ENCODE measurements around the gene ABCD1. TPM values are rescaled to one million over a fixed set of nuclear protein-coding genes. Genes with fewer than 3 reads are reported as not detected.

Gene ABCD1
- total and polyA plus RNA-seq, 9 of the 15 experiments (the other 6 are each of a cell fraction or from before 2014, with no cell fraction given), result 0.07 to 6.9 (median 2.2) TPM

GRCh38 chrX:153723351-153724251 lies 1.1 kb upstream of the ABCD1 start (continued):
- TF ChIP-seq RBFOX2 (IDR thresholded peaks at IDR 0.05; ENCODE audit: low read depth, low read length) (peak; percentile 78), E2F6 (IDR thresholded peaks at IDR 0.05; ENCODE audit: borderline replicate concordance in 1 of 2, extremely low read depth in 1 of 2, insufficient read depth in 1 of 2, insufficient read length in 1 of 2, low read depth in 1 of 2, low read length in 1 of 2, poor library complexity in 1 of 2, severe bottlenecking in 1 of 2) (peak in 1 of 2 experiments; percentile 26), TAF9B (IDR thresholded peaks at IDR 0.05; ENCODE audit: partially characterized antibody) (no peak), CTCFL (IDR thresholded peaks at IDR 0.05; ENCODE audit: borderline replicate concordance, insufficient read depth, low read depth, low read length, poor library complexity, severe bottlenecking) (peak; percentile 69), NRF1 (conservative IDR thresholded peaks at IDR 0.05 in 1 of 2, IDR thresholded peaks at IDR 0.05 in 1 of 2) (0 out of 4 replicates have a peak, but pooled peaks of 1 of the 2 experiments have one; percentile 16), ZBTB7A (IDR thresholded peaks at IDR 0.05; ENCODE audit: borderline replicate concordance, control insufficient read depth, low read depth, low read length) (peak; percentile 55), POLR2G (IDR thresholded peaks at IDR 0.05; ENCODE audit: low read depth, low read length) (peak; percentile 69), CTCF (IDR thresholded peaks at IDR 0.05 in 2 of 3, conservative IDR thresholded peaks at IDR 0.05 in 1 of 3; ENCODE audit: insufficient read depth in 2 of 3, low read depth in 1 of 3, low read length in 3 of 3) (peak; percentile 57 to 67 (median 62)), ZNF740 (CRISPR knock-in tag; IDR thresholded peaks at IDR 0.05) (peak; percentile 32; the same call in 1 of the 2 replicates), ZNF740 (tag; IDR thresholded peaks at IDR 0.05) (no peak), KDM5B (IDR thresholded peaks at IDR 0.05; ENCODE audit: insufficient replicate concordance, low read depth, low read length) (peak; percentile 16), ELK1 (CRISPR knock-in tag; IDR thresholded peaks at IDR 0.05) (no peak), MCM3 (IDR thresholded peaks at IDR 0.05) (no peak), HIVEP1 (CRISPR knock-in tag; IDR thresholded peaks at IDR 0.05) (no peak), MAZ (CRISPR knock-in tag; conservative IDR thresholded peaks at IDR 0.05 in 1 of 2, IDR thresholded peaks at IDR 0.05 in 1 of 2) (peak in 1 of 2 experiments; percentile 55; a peak in 2 of 4 replicates), SAP30 (IDR thresholded peaks at IDR 0.05; ENCODE audit: borderline replicate concordance, insufficient read depth, low read depth, low read length, poor library complexity, severe bottlenecking) (peak; percentile 50), SIN3B (IDR thresholded peaks at IDR 0.05; ENCODE audit: low read depth) (no peak)
